UCSD-AML1 (cell line): ENCODE measurements around the gene LMF1.

Source experiments
- DNase-seq: peaks from one replicate; lab custom pipeline; 2025; ENCODE audit not compliant: unreplicated experiment; lab: John Stamatoyannopoulos, UW

Gene LMF1

DNA sequence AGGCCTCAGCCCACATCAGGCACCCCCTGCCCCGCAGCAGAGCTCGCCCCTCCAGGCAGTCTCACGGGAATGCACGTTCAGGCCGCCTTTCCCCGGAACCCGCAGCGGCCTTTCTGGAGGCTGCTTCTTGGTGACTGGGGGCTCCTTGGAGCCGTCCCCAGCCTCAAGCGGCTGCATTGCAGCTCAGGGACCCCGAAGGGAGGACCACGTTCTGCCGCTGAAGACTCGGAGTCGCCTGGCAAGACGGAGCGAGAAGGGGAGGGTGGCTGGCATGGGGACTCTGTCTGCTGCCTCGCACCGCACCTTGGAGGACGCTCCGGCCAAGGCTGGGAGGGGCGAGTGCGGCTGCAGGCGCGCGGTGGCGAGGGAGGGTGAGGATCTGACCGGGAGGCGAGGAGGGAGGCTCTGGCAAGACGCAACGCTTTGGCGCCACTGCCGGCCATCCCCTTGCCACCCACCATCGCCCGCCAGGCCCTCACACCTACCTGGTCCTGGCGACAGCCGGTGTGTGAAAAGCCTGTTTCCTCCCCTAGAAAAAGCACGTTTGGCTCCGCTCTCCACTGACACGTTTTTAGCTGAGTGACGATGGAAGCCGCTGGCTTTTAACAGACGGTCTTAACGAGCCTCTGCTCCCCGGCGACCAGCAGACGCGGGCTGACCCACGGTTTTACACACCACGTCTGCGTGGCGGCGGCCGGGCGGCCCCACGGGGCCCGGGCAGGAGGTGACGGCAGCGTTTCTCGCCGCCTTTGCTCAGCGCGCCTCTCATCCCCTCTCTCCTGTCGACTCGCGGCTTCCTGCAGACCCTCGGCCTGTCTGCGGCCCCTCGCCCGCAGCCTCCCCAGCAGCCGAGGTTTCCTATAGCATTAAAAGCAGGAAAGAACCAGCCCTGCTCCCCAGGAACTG lies 153.5 kb downstream of the LMF1 start:
- DNase-seq = no peak

DNA sequence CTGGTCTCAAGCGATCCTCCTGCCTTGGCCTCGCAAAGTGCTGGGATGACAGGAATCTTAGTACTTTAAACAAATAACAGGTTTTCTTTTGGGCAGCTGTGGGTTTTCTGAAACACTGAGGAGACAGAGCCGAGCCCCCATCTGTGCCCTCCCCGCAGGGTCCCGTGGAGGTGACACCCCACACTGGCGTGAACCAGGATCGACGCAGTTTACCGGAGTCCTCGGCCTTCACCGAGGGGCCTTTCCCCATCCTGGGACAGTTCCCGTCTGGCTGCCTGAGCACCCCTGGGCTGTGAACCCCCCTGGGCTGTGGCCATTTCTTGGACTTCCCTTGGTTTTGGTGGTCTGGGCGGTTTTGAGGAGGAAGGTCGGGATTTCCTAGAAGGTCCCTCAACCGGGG lies 154.9 kb downstream of the LMF1 start:
- no peak for DNase-seq

DNA sequence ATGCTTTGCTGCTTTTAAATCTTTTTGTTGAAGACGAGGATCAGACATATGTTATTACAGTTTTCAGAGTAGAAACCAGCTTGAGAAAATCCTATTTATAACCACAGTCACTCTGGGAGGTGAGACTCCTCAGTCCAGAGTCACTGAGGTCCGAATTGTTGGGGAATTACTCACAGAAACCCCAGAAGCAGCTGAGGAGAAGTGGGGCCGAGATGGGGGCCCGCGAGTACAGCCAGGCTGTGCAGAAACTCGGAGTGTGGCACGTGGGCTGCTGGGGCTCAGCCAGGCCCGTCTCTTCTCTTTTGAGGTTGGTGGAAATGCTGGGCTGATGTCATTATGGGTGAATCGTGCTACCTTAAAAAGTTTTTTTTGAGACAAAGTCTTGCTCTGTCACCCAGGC lies 155.8 kb downstream of the LMF1 start:
- DNase-seq = no peak

DNA sequence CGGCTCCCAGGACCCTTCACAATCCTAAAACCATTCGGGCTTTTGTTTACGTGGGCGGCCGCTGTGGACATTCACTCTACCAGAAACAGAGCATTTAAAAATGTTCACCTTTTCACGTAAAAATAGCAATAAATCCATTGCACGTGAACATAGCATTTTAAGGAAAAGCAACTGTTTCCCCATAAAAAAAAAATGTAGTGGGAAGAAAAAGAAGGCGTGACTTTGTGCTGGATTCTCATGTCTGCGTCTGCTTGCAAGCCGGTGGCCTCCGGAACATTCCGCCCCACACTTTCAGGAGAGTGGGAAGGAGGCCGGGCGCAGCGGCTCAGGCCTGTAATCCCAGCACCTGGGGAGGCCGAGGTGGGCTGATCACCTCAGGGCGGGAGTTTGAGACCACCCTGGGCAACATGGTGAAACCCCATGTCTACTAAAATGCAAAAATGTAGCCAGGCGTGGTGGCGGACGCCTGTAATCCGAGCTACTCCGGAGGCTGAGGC lies 156.8 kb downstream of the LMF1 start:
- DNase-seq = no peak

DNA sequence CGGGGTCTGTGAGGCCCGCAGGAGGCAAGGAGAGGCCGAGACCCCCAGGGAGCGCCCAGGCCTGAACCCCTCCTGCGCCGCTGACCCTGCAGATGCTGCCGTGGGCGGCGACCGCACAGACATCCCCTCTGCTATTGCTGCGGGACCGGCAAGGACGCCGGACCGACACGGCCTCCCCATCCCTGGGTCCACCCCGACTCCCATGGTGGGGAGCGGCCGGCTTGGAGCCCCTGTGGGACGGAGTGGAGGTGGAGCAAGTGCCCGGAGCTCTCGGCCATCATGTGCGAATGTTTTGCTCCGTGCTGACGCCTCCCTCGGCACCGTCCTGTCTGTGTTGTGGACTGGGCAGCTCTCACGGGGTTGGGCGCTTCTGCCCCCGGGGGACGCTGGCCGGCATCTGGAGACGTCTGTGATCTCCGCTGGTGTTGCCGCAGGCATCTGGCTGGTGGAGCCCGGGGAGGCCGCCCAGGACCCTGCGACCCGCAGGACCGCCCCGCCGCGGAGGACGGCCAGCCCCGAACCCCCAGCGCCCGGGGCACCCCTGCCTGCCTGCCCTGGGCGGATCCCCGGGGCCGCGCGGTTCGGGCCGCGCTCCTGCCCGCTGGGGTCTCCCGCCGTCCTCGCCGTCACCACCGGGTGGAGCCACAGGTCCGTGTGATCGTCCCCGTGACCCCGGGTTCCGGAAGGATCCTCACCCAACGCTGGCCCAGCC lies 157.4 kb downstream of the LMF1 start:
- peak; percentile 36 for DNase-seq

DNA sequence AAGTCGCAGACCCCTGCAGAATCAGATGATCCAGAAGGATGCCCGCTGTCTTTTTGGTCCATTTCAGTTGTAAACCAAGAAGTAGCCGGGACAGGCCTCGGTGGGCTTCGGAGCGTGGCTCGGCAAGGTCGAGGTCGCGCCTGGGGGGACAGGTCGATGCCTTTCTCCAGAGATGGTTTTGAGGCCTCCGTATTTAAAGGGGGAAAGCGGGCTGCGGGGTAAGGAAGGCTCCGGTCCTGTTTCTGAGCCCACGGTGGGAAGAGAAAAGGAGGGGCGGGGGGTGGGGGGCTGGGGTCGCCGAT lies 162.7 kb downstream of the LMF1 start:
- no peak for DNase-seq

DNA sequence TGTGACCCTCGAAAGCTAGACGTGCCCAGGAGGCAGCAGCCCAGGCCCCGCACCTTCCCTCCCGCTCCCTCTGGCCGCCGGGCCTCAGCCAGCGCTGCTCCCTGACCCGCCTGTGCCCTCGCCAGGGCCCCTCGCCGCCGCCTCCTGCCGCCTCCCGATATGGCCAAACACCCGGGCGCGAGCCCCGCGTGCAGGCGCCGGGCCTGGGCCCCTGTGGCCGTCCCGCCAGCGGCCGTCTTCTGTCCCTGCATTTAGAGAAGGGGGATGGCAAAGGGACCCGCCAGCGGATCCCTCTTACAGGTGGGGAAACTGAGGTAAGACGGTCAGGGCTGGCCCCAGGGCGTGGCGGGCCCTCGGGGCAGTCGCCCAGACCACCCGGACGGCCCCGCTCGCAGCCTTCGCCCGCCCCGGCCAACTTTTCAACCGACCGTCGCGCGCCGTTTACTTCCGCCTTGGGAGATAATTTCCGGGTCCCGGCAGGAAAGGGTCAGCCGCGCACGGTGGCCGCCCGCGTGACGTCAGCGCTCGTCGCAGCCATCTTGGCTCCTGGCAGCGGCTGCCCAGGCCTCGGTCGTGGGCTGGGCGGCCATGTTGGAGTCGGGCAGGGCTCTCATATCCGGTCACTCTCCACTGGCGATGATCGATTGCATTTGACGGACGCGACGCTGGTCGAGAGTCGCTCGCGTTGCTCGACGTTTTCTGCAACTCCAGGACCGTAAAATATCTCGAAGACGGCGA lies 163.3 kb downstream of the LMF1 start:
- DNase-seq = peak; percentile 94

DNA sequence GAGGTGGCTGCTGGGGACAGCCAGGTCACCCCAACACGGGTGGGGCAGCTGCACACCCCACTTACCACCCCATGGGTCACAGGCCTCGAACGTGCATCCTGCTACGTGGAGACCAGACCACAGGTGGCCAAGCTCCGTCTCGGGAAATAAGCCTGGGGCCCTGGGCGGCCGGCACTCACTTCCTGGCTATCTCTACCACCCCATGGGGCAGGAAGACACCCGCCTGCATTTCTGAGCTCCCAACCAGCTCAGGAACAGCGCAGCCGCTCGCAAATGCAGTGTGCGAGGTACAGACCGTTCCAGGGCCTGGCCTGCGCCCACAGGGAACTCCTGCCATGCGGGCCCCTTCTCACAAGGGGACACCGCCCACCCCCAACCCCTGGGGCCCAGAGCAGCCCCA lies 165.3 kb downstream of the LMF1 start:
- no peak for DNase-seq

DNA sequence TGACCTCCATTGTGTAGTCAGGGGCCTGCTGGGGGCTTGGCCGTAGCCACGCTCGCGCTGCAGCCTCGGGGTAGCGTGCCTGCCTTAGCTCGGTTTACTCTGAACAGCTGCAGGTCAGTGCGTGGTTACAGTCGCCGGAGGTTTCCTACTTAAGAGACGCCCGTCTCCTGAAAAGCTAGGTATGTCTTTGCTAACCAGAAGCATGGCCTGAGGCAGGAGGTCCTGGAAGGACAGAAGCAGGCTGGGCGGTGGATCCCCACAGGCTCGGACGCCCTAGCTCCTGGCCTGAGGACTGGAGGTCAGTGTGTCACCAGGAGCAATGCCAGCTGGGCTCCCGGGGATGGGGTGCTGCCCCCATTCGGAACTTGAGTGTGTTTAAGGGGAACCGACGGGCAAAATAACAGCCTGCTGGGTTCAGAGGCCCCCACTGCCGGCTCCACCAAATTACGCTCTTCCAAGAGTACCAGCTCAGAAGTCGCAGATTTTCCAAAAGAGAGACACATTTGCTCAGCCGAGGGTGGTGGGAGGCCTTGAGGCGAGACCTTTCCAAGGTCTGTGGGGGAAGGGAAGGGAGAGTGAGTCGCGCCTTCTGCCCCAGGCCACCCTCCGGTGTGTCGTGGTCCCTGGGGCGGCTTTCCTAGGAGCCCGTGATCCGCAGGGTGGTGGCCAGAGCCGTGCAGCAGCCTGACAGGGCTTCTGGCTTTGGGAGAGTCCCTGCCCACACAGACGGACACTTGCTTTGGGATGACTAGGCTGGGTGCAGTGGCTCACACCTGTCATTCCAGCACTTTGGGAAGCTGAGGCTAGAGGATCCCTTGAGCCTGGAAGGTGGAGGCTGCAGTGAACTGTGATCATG lies 166.4 kb downstream of the LMF1 start:
- no peak for DNase-seq

DNA sequence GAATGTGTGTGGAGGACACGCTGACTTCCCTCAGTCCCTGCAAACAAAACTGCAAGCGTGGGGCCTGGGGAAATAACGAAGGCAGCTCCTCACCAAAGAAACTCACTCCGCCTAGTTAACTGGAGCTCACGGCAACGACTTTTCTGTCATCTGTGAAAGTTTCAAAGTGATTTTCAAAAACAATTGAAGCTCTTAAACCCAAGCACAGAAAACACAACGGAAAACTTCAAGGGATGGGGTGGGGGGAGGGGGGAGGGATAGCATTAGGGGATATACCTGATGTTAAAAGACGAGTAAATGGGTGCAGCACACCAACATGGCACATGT lies 167.1 kb downstream of the LMF1 start:
- DNase-seq = no peak
